SK-N-SH (cell line): ENCODE results near the gene TRAF3IP1. TPM values are rescaled to one million over a fixed set of nuclear protein-coding genes. Genes with fewer than 3 reads are reported as not detected.
"Not testable (repeated sequence)": the region's sequence is repeated elsewhere in the genome, so short reads cannot be mapped to it uniquely, and the experiment has no call there.

Experiments used
- CTCF ChIA-PET: fragments of 300-600, 350-600 bp; formaldehyde crosslinking; extraction: SDS; loops from one replicate; lab custom pipeline; 2021; lab: Yijun Ruan, JAX
- POLR2A ChIA-PET: fragments of 350-600 bp; sonication (Branson Sonifier 250); formaldehyde crosslinking; extraction: SDS; loops from one replicate; lab custom pipeline; 2020; ENCODE audit warnings: antibody characterized with exemption, inconsistent platforms; lab: Yijun Ruan, JAX
- DNase-seq: peaks from one replicate; pipeline ENCODE4 v3.0.0; 2012
- H2AFZ ChIP-seq: fragments of 200-600 bp; sonication (generic); 2 replicates; pipeline ENCODE4 v1.8.1; 2016; ENCODE audit warnings: antibody characterized with exemption, mild to moderate bottlenecking, low read depth
- H3F3A ChIP-seq: fragments of 200-600 bp; sonication (generic); replicated peaks from 2 replicates; pipeline ENCODE3; 2016; ENCODE audit warnings: antibody characterized with exemption, mild to moderate bottlenecking; ENCODE audit not compliant: insufficient read depth
- H3K27ac ChIP-seq, 2 experiments: fragments of 200-500 bp in 1 of 2; fragments of 200-600 bp in 1 of 2; sonication (Bioruptor generic) in 1 of 2; sonication (generic), shearing (Covaris generic) in 1 of 2; 2 replicates each; pipeline versions ENCODE4 v1.5.1 to v1.6.1; 2014 to 2016; ENCODE audit warnings: low read depth in 2 of 2, inconsistent platforms in 1 of 2, low read length in 1 of 2, mild to moderate bottlenecking in 1 of 2, mixed read lengths in 1 of 2
- H3K27me3 ChIP-seq: fragments of 200-600 bp; sonication (generic), shearing (Covaris generic); 2 replicates; pipeline ENCODE4 v1.6.1; 2016; ENCODE audit warnings: mixed run types; ENCODE audit not compliant: insufficient read depth
- H3K36me3 ChIP-seq, 2 experiments: fragments of 200-500 bp in 1 of 2; fragments of 200-600 bp in 1 of 2; sonication (Bioruptor generic) in 1 of 2; sonication (generic) in 1 of 2; replicated peaks in 1 of 2; 2 replicates each; pipeline versions ENCODE3 to v1.5.1; 2014 to 2016; ENCODE audit warnings: low read length in 1 of 2, mild to moderate bottlenecking in 1 of 2; ENCODE audit not compliant: insufficient read depth in 2 of 2, control insufficient read depth in 1 of 2
- H3K4me1 ChIP-seq, 2 experiments: fragments of 200-500 bp in 1 of 2; fragments of 200-600 bp in 1 of 2; sonication (Bioruptor generic) in 1 of 2; sonication (generic), shearing (Covaris generic) in 1 of 2; 2 replicates each; pipeline versions ENCODE4 v1.5.1 to v1.6.1; 2014 to 2016; ENCODE audit warnings: low read depth in 1 of 2, low read length in 1 of 2, mixed run types in 1 of 2; ENCODE audit not compliant: insufficient read depth in 2 of 2, control insufficient read depth in 1 of 2
- H3K4me2 ChIP-seq: fragments of 200-600 bp; sonication (generic), shearing (Covaris generic); 2 replicates; pipeline ENCODE4 v1.6.1; 2017; ENCODE audit warnings: mixed run types
- H3K4me3 ChIP-seq, 2 experiments: fragments of 200-500 bp in 1 of 2; fragments of 200-600 bp in 1 of 2; sonication (Bioruptor generic) in 1 of 2; sonication (generic), shearing (Covaris generic) in 1 of 2; 2 replicates each; pipeline versions ENCODE4 v1.5.1 to v1.8.1; 2014 to 2016; ENCODE audit warnings: low read depth in 2 of 2, inconsistent platforms in 1 of 2, low read length in 1 of 2, mild to moderate bottlenecking in 1 of 2, mixed read lengths in 1 of 2, moderate library complexity in 1 of 2
- H3K79me2 ChIP-seq: fragments of 200-600 bp; sonication (generic); 2 replicates; pipeline ENCODE4 v1.8.1; 2017; ENCODE audit warnings: mild to moderate bottlenecking; ENCODE audit not compliant: insufficient read depth
- H3K9ac ChIP-seq: fragments of 200-600 bp; sonication (generic); 2 replicates; pipeline ENCODE4 v1.6.1; 2017; ENCODE audit warnings: mixed run types
- H3K9me2 ChIP-seq: fragments of 200-600 bp; sonication (generic); 2 replicates; pipeline ENCODE4 v1.6.1; 2017; ENCODE audit warnings: mixed run types
- H3K9me3 ChIP-seq: fragments of 200-600 bp; sonication (generic); 2 replicates; pipeline ENCODE4 v1.6.1; 2017; ENCODE audit warnings: mixed run types, mild to moderate bottlenecking, moderate library complexity
- H4K20me1 ChIP-seq: fragments of 200-600 bp; sonication (generic); 2 replicates; pipeline ENCODE4 v1.6.1; 2017; ENCODE audit warnings: mild to moderate bottlenecking, mixed run types; ENCODE audit not compliant: insufficient read depth
- CTCF ChIP-seq: fragments of 200-600 bp; sonication (generic); IDR thresholded peaks from 2 replicates; pipeline ENCODE4 v1.6.1; 2017; ENCODE audit warnings: antibody characterized with exemption, mild to moderate bottlenecking, moderate library complexity
- ELF1 ChIP-seq: IDR thresholded peaks from 2 replicates; pipeline ENCODE4 v1.4.0; 2012
- EP300 ChIP-seq, 2 experiments: IDR thresholded peaks; 2 replicates each; pipeline versions ENCODE4 v1.4.0 to v1.6.1; 2012; ENCODE audit warnings: borderline replicate concordance in 1 of 2, low read depth in 1 of 2, low read length in 1 of 2
- FOSL2 ChIP-seq: IDR thresholded peaks from 2 replicates; pipeline ENCODE4 v1.4.0; 2012; ENCODE audit warnings: low read depth, mild to moderate bottlenecking, moderate library complexity, borderline replicate concordance
- GABPA ChIP-seq: IDR thresholded peaks from 2 replicates; pipeline ENCODE4 v1.4.0; 2012; ENCODE audit warnings: low read depth, mild to moderate bottlenecking
- IRF3 ChIP-seq: fragments of 150-350 bp; IDR thresholded peaks from 2 replicates; pipeline ENCODE4 v1.6.1; 2016; ENCODE audit warnings: mild to moderate bottlenecking, low read depth, low read length
- MXI1 ChIP-seq: IDR thresholded peaks from 2 replicates; pipeline ENCODE4 v1.6.1; 2012; ENCODE audit warnings: mild to moderate bottlenecking, low read depth, low read length, improper control_type of control experiment
- SMC3 ChIP-seq: IDR thresholded peaks from 2 replicates; pipeline ENCODE4 v1.6.1; 2012; ENCODE audit warnings: low read depth, low read length, improper control_type of control experiment
- TEAD4 ChIP-seq: IDR thresholded peaks from 2 replicates; pipeline ENCODE4 v1.4.0; 2012; ENCODE audit warnings: mild to moderate bottlenecking, borderline replicate concordance; ENCODE audit not compliant: insufficient read depth
- WGBS: methylation state at CpG from one replicate; pipeline ENCODE4 v1.1.6; 2017; ENCODE audit warnings: low lambda C conversion rate; 5-methylcytosine and 5-hydroxymethylcytosine counted together
- polyA plus RNA-seq, 3 experiments: library from polyadenylated mRNA; depleted of rRNA; stranded (reverse); fragments of >200 nt; gene quantifications; 2 replicates each; pipeline ENCODE4 v1.2.3, GENCODE V29; 2012

The TRAF3IP1 gene
- polyA plus RNA-seq, 1 of the 3 experiments (the other 2 are of a cell fraction), result 15.0 TPM

DNA sequence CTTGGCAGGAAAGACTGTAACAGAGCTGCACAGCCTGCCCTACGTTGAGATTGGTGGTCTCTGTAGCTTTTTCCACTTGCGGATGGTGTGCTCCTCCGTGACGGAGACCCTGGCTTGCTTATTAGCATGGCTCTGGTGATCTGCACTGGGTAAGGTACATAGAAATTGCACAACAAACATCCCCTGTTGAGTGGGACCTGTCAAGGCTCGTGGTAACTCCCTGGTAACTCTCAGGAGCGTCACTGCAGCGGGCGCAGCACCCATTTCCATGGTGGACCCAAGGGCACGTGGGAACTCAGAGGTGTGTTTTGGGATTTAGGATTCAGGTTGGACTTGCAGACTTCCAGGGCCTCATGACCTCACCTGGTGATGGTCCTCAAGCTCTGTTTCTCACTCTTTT lies 1.1 kb downstream of the TRAF3IP1 start:
- CTCF ChIA-PET, result interaction anchor here (2.1 to 2.6 kb wide), 2 partner anchors 21 to 36 kb away, joined by 5 to 7 read pairs; no protein-coding TSS in a partner anchor
- WGBS, result 82% methylated on average over 5 of the region's 9 CpGs
- DNase-seq, result no peak

DNA sequence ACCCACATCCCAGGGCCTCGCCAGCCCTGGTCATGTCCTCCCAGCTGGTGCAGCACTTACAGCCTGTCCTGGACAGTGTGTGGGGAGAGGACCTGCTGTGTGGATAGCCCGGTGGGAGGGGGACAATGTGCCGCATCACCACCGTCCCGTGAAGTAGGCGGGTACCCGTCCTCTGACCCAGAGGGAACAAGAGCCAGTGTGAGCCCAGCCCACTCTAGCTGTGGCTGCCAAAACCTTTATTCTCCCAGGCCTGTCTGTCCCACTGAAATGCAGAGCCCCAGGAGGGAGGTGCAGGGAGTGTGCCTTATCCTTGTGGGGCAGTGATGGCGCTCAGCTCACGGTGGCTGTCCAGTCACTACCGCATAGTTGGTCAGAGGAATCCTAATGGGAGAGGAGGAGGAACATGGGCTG lies 1.7 kb downstream of the TRAF3IP1 start:
- Histone ChIP-seq H3K9ac (no peak overlapping the region), H3K4me2 (peak overlapping the region; percentile 94), H2AFZ (no peak overlapping the region), H3K4me3 (no peak overlapping the region; a peak in 1 of 4 replicates), H3K27me3 (no peaks in the 10 kb centered on the region), H3K9me2 (no peaks in the 10 kb centered on the region), H3K79me2 (peaks cover 56% of the 10 kb centered on the region), H3K9me3 (no peaks in the 10 kb centered on the region), H3F3A (no peaks in the 10 kb centered on the region), H3K27ac (no peak overlapping the region), H4K20me1 (peaks cover 3% of the 10 kb centered on the region; the same call in 1 of the 2 replicates), H3K4me1 (peaks cover 0 to 15% of the 10 kb centered on the region in 2 experiments; a peak in 1 of 4 replicates), H3K36me3 (peaks cover 0 to 1% of the 10 kb centered on the region in 2 experiments)
- WGBS, result 94% methylated on average over 8 of the region's 10 CpGs
- ChIA-PET CTCF (interaction anchor here (2.1 to 2.6 kb wide), 2 partner anchors 20 to 35 kb away, joined by 5 to 7 read pairs; no protein-coding TSS in a partner anchor), POLR2A (no interaction called here)
- DNase-seq, result no peak
- TF ChIP-seq ELF1, result no peak
- TF ChIP-seq MXI1, result no peak
- no peak for TF ChIP-seq IRF3
- TF ChIP-seq CTCF, result no peak
- TF ChIP-seq SMC3, result no peak
- TF ChIP-seq EP300 (IDR thresholded peaks at IDR 0.05; ENCODE audit: borderline replicate concordance in 1 of 2, low read depth in 1 of 2, low read length in 1 of 2), result no peak

More for the DNA sequence above, 1.1 kb downstream of the TRAF3IP1 start:
- TF ChIP-seq FOSL2 (no peak), TEAD4 (no peak), GABPA (no peak)
- no peaks in the 10 kb centered on the region for H3K9me3 ChIP-seq
- H3K9ac ChIP-seq, result peak overlapping the region; percentile 76
- peaks cover 0 to 15% of the 10 kb centered on the region in 2 experiments; a peak in 1 of 4 replicates for H3K4me1 ChIP-seq
- 0 out of 2 replicates have a peak overlapping the region, but pooled peaks have one; percentile 27 for H2AFZ ChIP-seq
- H3K27ac ChIP-seq, result no peak overlapping the region
- H3K4me2 ChIP-seq, result peak overlapping the region; percentile 94
- no peaks in the 10 kb centered on the region for H3K9me2 ChIP-seq
- H3F3A ChIP-seq, result no peaks in the 10 kb centered on the region
- H3K79me2 ChIP-seq, result peaks cover 50% of the 10 kb centered on the region
- no peaks in the 10 kb centered on the region for H3K36me3 ChIP-seq
- H4K20me1 ChIP-seq, result no peaks in the 10 kb centered on the region; the same call in 1 of the 2 replicates
- H3K27me3 ChIP-seq, result no peaks in the 10 kb centered on the region
- H3K4me3 ChIP-seq, result peak overlapping the region; percentile 71 to 78
- POLR2A ChIA-PET, result no interaction called here

GRCh38 chr2:238324248-238324647 lies 3.9 kb downstream of the TRAF3IP1 start:
- H3K9me3 ChIP-seq, H2AFZ ChIP-seq, H3K9ac ChIP-seq, H3K9me2 ChIP-seq, POLR2A ChIA-PET, H4K20me1 ChIP-seq, H3K4me3 ChIP-seq, DNase-seq, H3K27me3 ChIP-seq, H3K4me2 ChIP-seq, H3K27ac ChIP-seq, H3F3A ChIP-seq: not testable (repeated sequence)
- Histone ChIP-seq H3K79me2 (peaks cover 59% of the 10 kb centered on the region), H3K36me3 (peaks cover 6 to 23% of the 10 kb centered on the region in 2 experiments), H3K4me1 (peaks cover 0 to 15% of the 10 kb centered on the region in 2 experiments; a peak in 1 of 4 replicates)
- WGBS, result 95% methylated on average over 7 of the region's 7 CpGs
- CTCF ChIA-PET, result interaction anchor here (0.6 to 2.6 kb wide), 3 partner anchors 33 to 581 kb away, joined by 3 to 7 read pairs (median 5); no protein-coding TSS in a partner anchor
